Heart right ventricle (tissue), 16 donors: ENCODE data around the gene FBXO11. TPM values are rescaled to one million over a fixed set of nuclear protein-coding genes. Genes with fewer than 3 reads are reported as not detected.
A peak's percentile ranks its signal among the peaks of the same experiment; 100 is the strongest.

Source experiments
- ATAC-seq, 8 donors: fragments of 200-7000 bp; cut with Tn5 transposase; one replicate each; pipeline ENCODE4 v1.9.1; 2020; ENCODE audit warnings: mild to moderate bottlenecking in 8 of 8, moderate library complexity in 8 of 8, moderate number of reproducible peaks in 1 of 8
- DNase-seq, 2 donors: peaks; one replicate each; pipeline ENCODE4 v3.0.0-alpha.2; 2020
- H3K27ac ChIP-seq, 10 donors: fragments of 200-600 bp; sonication (generic) in 2 of 10; one replicate each; pipeline versions ENCODE4 v1.5.0 to v1.8.0; 2020 to 2022; ENCODE audit warnings: mild to moderate bottlenecking in 3 of 10
- H3K27me3 ChIP-seq, 7 donors: fragments of 200-600 bp; one replicate each; pipeline ENCODE4 v1.8.0; 2021 to 2022; ENCODE audit warnings: mild to moderate bottlenecking in 2 of 7
- H3K36me3 ChIP-seq, 9 donors: fragments of 200-600 bp; sonication (generic) in 1 of 9; one replicate each; pipeline versions ENCODE4 v1.5.0 to v1.8.0; 2020 to 2022; ENCODE audit warnings: mild to moderate bottlenecking in 2 of 9
- H3K4me1 ChIP-seq, 9 donors: fragments of 200-600 bp; sonication (generic) in 1 of 9; one replicate each; pipeline versions ENCODE4 v1.5.0 to v1.8.0; 2020 to 2022; ENCODE audit warnings: mild to moderate bottlenecking in 4 of 9
- H3K4me3 ChIP-seq, 10 donors: fragments of 200-600 bp; sonication (generic) in 2 of 10; one replicate each; pipeline versions ENCODE4 v1.5.0 to v1.8.0; 2020 to 2022; ENCODE audit warnings: mild to moderate bottlenecking in 7 of 10, moderate library complexity in 2 of 10
- H3K9me3 ChIP-seq, 11 donors: fragments of 200-600 bp in 10 of 11; sonication (generic) in 2 of 11; one replicate each; pipeline versions ENCODE4 v1.5.0 to v1.8.0; 2013 to 2022; ENCODE audit warnings: mild to moderate bottlenecking in 2 of 11, control low read depth in 1 of 11, moderate library complexity in 1 of 11
- CTCF ChIP-seq, 9 donors: fragments of 200-600 bp; sonication (generic) in 2 of 9; IDR thresholded peaks; one replicate each; pipeline versions ENCODE4 v1.5.0 to v1.8.0; 2021 to 2022; ENCODE audit warnings: antibody characterized with exemption in 9 of 9, mild to moderate bottlenecking in 5 of 9, moderate library complexity in 1 of 9
- WGBS, 2 donors: extraction: QIAGEN DNeasy Blood & Tissue Kit; methylation state at CpG; one replicate each; pipeline ENCODE4 v1.1.7; 2013; ENCODE audit warnings: inconsistent platforms in 1 of 2; 5-methylcytosine and 5-hydroxymethylcytosine counted together
- intact Hi-C, 10 donors: fragments of 100-400 bp; cut with DNase I; formaldehyde crosslinking; loops; one replicate each; pipeline versions ENCODE4 v1.11.1 to v1.14.2; 2022
- polyA plus RNA-seq, 2 donors: library from polyadenylated mRNA; stranded (reverse); fragments of 200-250 nt; gene quantifications; one replicate each; pipeline ENCODE4 v1.2.3, GENCODE V29; 2013
- total RNA-seq, 10 donors: library from RNA; stranded (reverse); fragmentation: NEBNext Ultra II Directional in 3 of 10; extraction: Animal tissue kit (Norgen Biotek cat#: 25700) in 3 of 10; gene quantifications; one replicate each; pipeline versions ENCODE4 v1.2.1 to v1.2.4, GENCODE V29; 2021 to 2023
- donor health status: Arrhythmogenic right ventricular cardiomyopathy.
- donor health status: ischemic (EF 13 %, LVEDD 7.1; RV severe dilation, severe dysfunction).
- donor health status: healthy with polysubstance abuse.
- donor health status: DM: no; HTN: yes; CAD: no.
- donor health status: DM: no; HTN: no; CAD: no.
- donor health status: ischemic (EF 25% LVEDD 6.9; RV normal size, moderate dysfunction).
- donor health status: ischemic (EF 25% LVEDD 5.7; RV mildly dilated, moderate dysfunction).
- donor health status: healthy.
- donor health status: DM: yes; HTN: yes; CAD: no.
- donor health status: Ischemic cardiomyopathy.
- donor health status: ischemic (EF 35%, LVEDD 5.7; RV mildly dilated, moderate dysfunction).
- donor health status: nonischemic (EF 11% LVEDD 7.7; RV severe dilation, severe dysfunction).
- donor health status: DM: yes; HTN: yes; CAD: no.
- donor health status: PGD.
- donor health status: ischemic (EF 29% LVEDD 5.4; RV normal size, mild dysfunction).
- donor health status: nonischemic (EF 23%, LVEDD 6.1; RV moderate dilation, normal function).

The FBXO11 gene
- total and polyA plus RNA-seq, 12 donors = 15.7 to 48.2 (median 36.9) TPM

GRCh38 chr2:47870641-47871540 is 35.4 kb downstream of the FBXO11 start:
- peaks cover 3 to 80% (median 55%) of the 10 kb centered on the region in 9 donors for H3K4me1 ChIP-seq
- no peaks in the 10 kb centered on the region for H3K9me3 ChIP-seq
- ATAC-seq (no peak), DNase-seq (no peak)
- peak overlapping the region in 1 of 10 donors; percentile 12 for H3K27ac ChIP-seq
- H3K4me3 ChIP-seq = no peak overlapping the region
- intact Hi-C loops = no loop called here
- H3K36me3 ChIP-seq = peaks cover 0 to 25% (median 0%) of the 10 kb centered on the region in 9 donors
- TF ChIP-seq CTCF (IDR thresholded peaks at IDR 0.05) = no peak
- no peaks in the 10 kb centered on the region for H3K27me3 ChIP-seq
- WGBS, 2 donors = 88 to 89% methylated on average over 7 of the region's 7 CpGs

- H3K4me1 ChIP-seq = peaks cover 3 to 86% (median 62%) of the 10 kb centered on the region in 9 donors
- H3K9me3 ChIP-seq = no peaks in the 10 kb centered on the region
- peaks cover 0 to 25% (median 0%) of the 10 kb centered on the region in 9 donors for H3K36me3 ChIP-seq
- H3K4me3 ChIP-seq = no peak overlapping the region
- intact Hi-C loops = loop anchor here in 8 of 10 donors (5.0 to 10.0 kb wide), 3 partner anchors 32 to 235 kb away; partner anchors contain the start of gene FBXO11 (in 5 of the 8)
- no peak for DNase-seq
- 84 to 92% methylated on average over 2 of the region's 2 CpGs for WGBS, 2 donors
- peak overlapping the region in 2 of 10 donors; percentile 9 to 76 for H3K27ac ChIP-seq
- ATAC-seq = peak in 1 of 8 donors; percentile 19
- no peaks in the 10 kb centered on the region for H3K27me3 ChIP-seq
- no peak for TF ChIP-seq CTCF (IDR thresholded peaks at IDR 0.05)
These were observed 36.3 kb downstream of the FBXO11 start for GRCh38 chr2:47869859-47870595.

- Histone ChIP-seq H3K4me3 (no peak overlapping the region), H3K4me1 (peaks cover 3 to 96% (median 71%) of the 10 kb centered on the region in 9 donors), H3K27me3 (no peaks in the 10 kb centered on the region), H3K27ac (peak overlapping the region in 4 of 10 donors; percentile 41 to 76 (median 66)), H3K9me3 (no peaks in the 10 kb centered on the region), H3K36me3 (peaks cover 0 to 19% (median 0%) of the 10 kb centered on the region in 9 donors)
- DNase-seq (no peak), ATAC-seq (peak in 1 of 8 donors; percentile 11)
- intact Hi-C loops = loop anchor here in 8 of 10 donors (5.0 to 10.0 kb wide), 3 partner anchors 34 to 236 kb away; partner anchors contain the start of gene FBXO11 (in 5 of the 8)
- 72 to 83% methylated on average over 7 of the region's 7 CpGs for WGBS, 2 donors
- TF ChIP-seq CTCF (IDR thresholded peaks at IDR 0.05) = no peak
These were observed 37.5 kb downstream of the FBXO11 start for GRCh38 chr2:47868611-47869352.
